PC-3 (cell line): ENCODE measurements around the gene UPF2. TPM values are rescaled to one million over a fixed set of nuclear protein-coding genes. Genes with fewer than 3 reads are reported as not detected.

Experiments
- ATAC-seq: fragments of 200-7000 bp; cut with Tn5 transposase; 2 replicates; pipeline ENCODE4 v1.9.1; 2020; ENCODE audit warnings: mild to moderate bottlenecking, moderate library complexity
- BruUV-seq: library from RNA; stranded (reverse); fragments of 400-500 nt; replicated peaks from 2 replicates; lab custom pipeline; 2021; lab: Mats Ljungman, UMichigan
- CTCF ChIA-PET: fragments of 300-600 bp; sonication (Branson Sonifier 250); formaldehyde crosslinking; loops from one replicate; lab custom pipeline; 2022; ENCODE audit warnings: antibody characterized with exemption; lab: Charles Lee
- POLR2A ChIA-PET: fragments of 300-600 bp; sonication (Branson Sonifier 250); formaldehyde crosslinking; loops from one replicate; lab custom pipeline; 2022; ENCODE audit warnings: antibody characterized with exemption; ENCODE audit not compliant: unreplicated experiment; lab: Charles Lee
- DNase-seq: peaks from one replicate; pipeline ENCODE4 v3.0.0-alpha.2; 2015
- H2AFZ ChIP-seq: fragments of 300-600 bp; sonication (generic); 2 replicates; pipeline ENCODE4 v1.6.0; 2016; ENCODE audit warnings: antibody characterized with exemption, low read length
- H3F3A ChIP-seq: fragments of 300-600 bp; sonication (generic); one replicate; pipeline ENCODE4 v1.6.0; 2017; ENCODE audit warnings: antibody characterized with exemption, low read length, control low read depth, mild to moderate bottlenecking; ENCODE audit not compliant: unreplicated experiment
- H3K27ac ChIP-seq: fragments of 300-600 bp; sonication (generic); 2 replicates; pipeline ENCODE4 v1.5.1; 2016; ENCODE audit warnings: mild to moderate bottlenecking, low read length
- H3K27me3 ChIP-seq: fragments of 300-600 bp; sonication (generic); 2 replicates; pipeline ENCODE4 v1.6.1; 2016; ENCODE audit warnings: low read length, mixed read lengths
- H3K36me3 ChIP-seq: fragments of 300-600 bp; sonication (generic); 2 replicates; pipeline ENCODE4 v1.6.1; 2016; ENCODE audit warnings: low read depth, mixed run types, low read length, mixed read lengths
- H3K4me1 ChIP-seq: fragments of 300-600 bp; sonication (generic); 2 replicates; pipeline ENCODE4 v1.5.1; 2016; ENCODE audit warnings: low read length; ENCODE audit not compliant: insufficient read depth
- H3K4me2 ChIP-seq: fragments of 300-600 bp; sonication (generic); 2 replicates; pipeline ENCODE4 v1.6.0; 2016; ENCODE audit warnings: low read length
- H3K4me3 ChIP-seq: fragments of 300-600 bp; sonication (generic); 2 replicates; pipeline ENCODE4 v1.5.1; 2016; ENCODE audit warnings: mild to moderate bottlenecking, low read length, mixed read lengths
- H3K79me2 ChIP-seq: fragments of 300-600 bp; sonication (generic); 2 replicates; pipeline ENCODE4 v1.6.1; 2017; ENCODE audit warnings: low read length, mixed read lengths
- H3K9ac ChIP-seq: fragments of 300-600 bp; sonication (generic); 2 replicates; pipeline ENCODE4 v1.6.0; 2016; ENCODE audit warnings: mild to moderate bottlenecking, low read length
- H3K9me2 ChIP-seq: fragments of 300-600 bp; sonication (generic); replicated peaks from 2 replicates; pipeline ENCODE4 v1.6.1; 2016; ENCODE audit warnings: mixed run types, low read length, mixed read lengths
- H3K9me3 ChIP-seq: fragments of 300-600 bp; sonication (generic); 2 replicates; pipeline ENCODE4 v1.6.1; 2016; ENCODE audit warnings: low read length, mixed read lengths
- H4K20me1 ChIP-seq: fragments of 300-600 bp; sonication (generic); 2 replicates; pipeline ENCODE4 v1.6.1; 2016; ENCODE audit warnings: low read length, mixed read lengths
- EZH2 ChIP-seq: fragments of 300-600 bp; sonication (generic); IDR thresholded peaks from one replicate; pipeline ENCODE4 v1.6.1; 2017; ENCODE audit warnings: antibody characterized with exemption, mild to moderate bottlenecking, low read length; ENCODE audit not compliant: unreplicated experiment
- EZH2phosphoT487 ChIP-seq: fragments of 300-600 bp; sonication (generic); IDR thresholded peaks from 2 replicates; pipeline ENCODE4 v1.6.1; 2018; ENCODE audit warnings: mild to moderate bottlenecking, antibody characterized with exemption, low read length, borderline replicate concordance
- intact Hi-C: fragments of 100-400 bp; cut with micrococcal nuclease; formaldehyde crosslinking; loops from 2 replicates; pipeline ENCODE4 v1.9.0; 2023
- total RNA-seq: library from RNA; depleted of rRNA; stranded (reverse); fragments of >200 nt; gene quantifications from 2 replicates; pipeline ENCODE4 v1.2.3, GENCODE V29; 2014
- TF ChIP-seq, protein P1 (sequence below): fragments of 300-600 bp; sonication (generic); conservative IDR thresholded peaks from 2 replicates; pipeline ENCODE4 v1.5.1; 2017; ENCODE audit warnings: antibody characterized with exemption, low read depth, mild to moderate bottlenecking, low read length

UPF2 gene
- total RNA-seq, 1 experiment from 2014 or later = 12.0 TPM

DNA sequence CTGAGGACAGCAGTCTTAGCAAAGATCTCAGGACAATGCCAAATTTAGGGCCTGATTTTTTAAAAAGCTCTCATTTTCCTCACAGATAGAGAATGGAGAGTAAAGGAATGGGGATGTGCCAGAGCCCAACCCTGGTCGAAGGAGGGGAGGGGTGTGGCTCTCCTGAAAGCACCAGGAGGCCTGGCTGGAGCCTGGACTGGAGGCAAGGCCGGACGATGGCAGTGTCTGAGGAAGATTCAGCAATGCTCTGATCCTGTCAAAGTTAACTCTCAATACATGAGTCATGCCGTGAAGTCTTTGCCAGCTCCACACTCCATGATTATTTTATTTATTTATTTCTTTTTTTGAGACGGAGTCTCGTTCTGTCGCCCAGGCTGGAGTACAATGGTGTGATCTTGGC is 108.3 kb downstream of the UPF2 start:
- DNase-seq = no peak
- CTCF ChIA-PET = no interaction called here

GRCh38 chr10:11933577-11934223 is 108.9 kb downstream of the UPF2 start:
- no TSS peak for BruUV-seq
- Histone ChIP-seq H3K4me3 (no peak overlapping the region), H3K79me2 (no peaks in the 10 kb centered on the region), H3K4me1 (no peaks in the 10 kb centered on the region), H4K20me1 (no peaks in the 10 kb centered on the region), H3K27me3 (no peaks in the 10 kb centered on the region), H3K9ac (no peak overlapping the region), H3K9me2 (no peaks in the 10 kb centered on the region), H3F3A (no peaks in the 10 kb centered on the region), H2AFZ (no peak overlapping the region), H3K36me3 (peaks cover 4% of the 10 kb centered on the region; the same call in 1 of the 2 replicates), H3K27ac (no peak overlapping the region), H3K4me2 (no peak overlapping the region), H3K9me3 (no peaks in the 10 kb centered on the region)
- ChIA-PET CTCF (no interaction called here), POLR2A (no interaction called here)
- DNase-seq (no peak), ATAC-seq (no peak)
- intact Hi-C loops = no loop called here
- TF ChIP-seq, protein P1, sequence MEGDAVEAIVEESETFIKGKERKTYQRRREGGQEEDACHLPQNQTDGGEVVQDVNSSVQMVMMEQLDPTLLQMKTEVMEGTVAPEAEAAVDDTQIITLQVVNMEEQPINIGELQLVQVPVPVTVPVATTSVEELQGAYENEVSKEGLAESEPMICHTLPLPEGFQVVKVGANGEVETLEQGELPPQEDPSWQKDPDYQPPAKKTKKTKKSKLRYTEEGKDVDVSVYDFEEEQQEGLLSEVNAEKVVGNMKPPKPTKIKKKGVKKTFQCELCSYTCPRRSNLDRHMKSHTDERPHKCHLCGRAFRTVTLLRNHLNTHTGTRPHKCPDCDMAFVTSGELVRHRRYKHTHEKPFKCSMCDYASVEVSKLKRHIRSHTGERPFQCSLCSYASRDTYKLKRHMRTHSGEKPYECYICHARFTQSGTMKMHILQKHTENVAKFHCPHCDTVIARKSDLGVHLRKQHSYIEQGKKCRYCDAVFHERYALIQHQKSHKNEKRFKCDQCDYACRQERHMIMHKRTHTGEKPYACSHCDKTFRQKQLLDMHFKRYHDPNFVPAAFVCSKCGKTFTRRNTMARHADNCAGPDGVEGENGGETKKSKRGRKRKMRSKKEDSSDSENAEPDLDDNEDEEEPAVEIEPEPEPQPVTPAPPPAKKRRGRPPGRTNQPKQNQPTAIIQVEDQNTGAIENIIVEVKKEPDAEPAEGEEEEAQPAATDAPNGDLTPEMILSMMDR = no peak
- TF ChIP-seq EZH2 = no peak
- TF ChIP-seq EZH2phosphoT487 = no peak

More for the DNA sequence above, 108.3 kb downstream of the UPF2 start:
- peaks cover 4% of the 10 kb centered on the region; the same call in 1 of the 2 replicates for H3K36me3 ChIP-seq
- no peaks in the 10 kb centered on the region for H3K79me2 ChIP-seq
- no peaks in the 10 kb centered on the region for H3K9me2 ChIP-seq
- no peaks in the 10 kb centered on the region for H3K4me1 ChIP-seq
- no peaks in the 10 kb centered on the region for H3F3A ChIP-seq
- no peak overlapping the region for H3K9ac ChIP-seq
- no TSS peak for BruUV-seq
- no peak overlapping the region for H3K4me2 ChIP-seq
- no peaks in the 10 kb centered on the region for H4K20me1 ChIP-seq
- peak; percentile 22; the same call in 1 of the 2 replicates for ATAC-seq
- no peak overlapping the region for H3K27ac ChIP-seq
- TF ChIP-seq, protein P1 = no peak
- TF ChIP-seq EZH2 (no peak), EZH2phosphoT487 (no peak)
- H2AFZ ChIP-seq = no peak overlapping the region
- intact Hi-C loops = no loop called here
- H3K4me3 ChIP-seq = no peak overlapping the region
- H3K27me3 ChIP-seq = no peaks in the 10 kb centered on the region
- POLR2A ChIA-PET = no interaction called here
- no peaks in the 10 kb centered on the region for H3K9me3 ChIP-seq

DNA sequence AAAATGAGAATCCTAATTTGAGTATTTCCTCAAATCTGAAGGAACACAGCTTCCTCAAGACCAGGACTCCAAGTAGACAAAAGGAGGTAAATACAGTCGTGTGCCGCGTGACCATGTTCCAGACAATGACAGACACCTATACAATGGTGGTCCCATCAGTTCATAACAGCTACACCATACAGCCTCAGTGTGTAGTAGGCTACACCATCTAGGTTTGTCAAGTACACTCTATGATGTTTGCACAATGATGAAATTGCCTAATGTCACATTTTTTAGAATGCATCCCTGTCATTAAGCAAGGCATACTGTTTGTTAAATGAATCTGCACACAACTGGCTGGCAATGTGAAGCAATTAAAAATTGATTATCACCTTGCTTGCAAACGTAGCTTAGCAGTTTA is 111.6 kb downstream of the UPF2 start:
- Histone ChIP-seq H4K20me1 (no peaks in the 10 kb centered on the region), H3K9me2 (no peaks in the 10 kb centered on the region), H3K4me1 (no peaks in the 10 kb centered on the region), H3K4me3 (no peak overlapping the region), H3K9ac (no peak overlapping the region), H3K4me2 (no peak overlapping the region), H3F3A (no peaks in the 10 kb centered on the region), H3K27me3 (no peaks in the 10 kb centered on the region), H3K79me2 (no peaks in the 10 kb centered on the region), H3K36me3 (peaks cover 4% of the 10 kb centered on the region; the same call in 1 of the 2 replicates), H3K9me3 (no peaks in the 10 kb centered on the region), H2AFZ (no peak overlapping the region), H3K27ac (no peak overlapping the region)
- DNase-seq (no peak), ATAC-seq (no peak)
- POLR2A ChIA-PET = no interaction called here
- TF ChIP-seq EZH2phosphoT487 (no peak), EZH2 (no peak)
- TF ChIP-seq, protein P1 = no peak
- intact Hi-C loops = no loop called here
- CTCF ChIA-PET = no interaction called here
- no TSS peak for BruUV-seq
